ENCODE measurements around the gene SUSD3.

The SUSD3 gene

DNA sequence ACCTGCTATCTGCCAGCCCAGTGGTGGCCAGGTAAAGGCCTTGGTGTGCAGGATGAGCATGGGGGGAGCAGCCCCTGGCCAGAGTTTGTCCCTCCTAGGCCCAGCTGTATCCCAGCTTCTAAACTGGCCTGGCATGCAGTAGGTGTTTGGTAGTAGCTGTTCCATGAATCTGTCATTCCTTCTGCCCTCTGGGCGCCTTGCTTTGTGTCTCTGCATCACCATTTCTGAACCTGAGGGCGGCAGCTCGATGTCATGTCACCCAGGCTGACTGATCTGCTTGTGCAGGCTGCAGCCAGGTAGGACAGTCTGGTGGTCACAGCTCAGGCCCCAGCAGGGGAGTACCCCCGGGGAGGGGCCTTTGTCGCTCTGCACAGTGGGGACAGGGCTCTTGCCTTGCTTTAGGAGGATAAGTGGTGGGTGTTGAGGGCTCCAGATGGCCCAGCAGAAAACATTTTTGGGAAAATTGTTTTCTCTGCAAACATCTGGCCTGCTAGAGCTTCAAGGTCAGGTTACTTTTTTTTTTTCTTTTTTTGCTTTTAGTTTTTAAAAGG, 4.6 kb upstream of the SUSD3 start:
- no peak for DNase-seq

DNA sequence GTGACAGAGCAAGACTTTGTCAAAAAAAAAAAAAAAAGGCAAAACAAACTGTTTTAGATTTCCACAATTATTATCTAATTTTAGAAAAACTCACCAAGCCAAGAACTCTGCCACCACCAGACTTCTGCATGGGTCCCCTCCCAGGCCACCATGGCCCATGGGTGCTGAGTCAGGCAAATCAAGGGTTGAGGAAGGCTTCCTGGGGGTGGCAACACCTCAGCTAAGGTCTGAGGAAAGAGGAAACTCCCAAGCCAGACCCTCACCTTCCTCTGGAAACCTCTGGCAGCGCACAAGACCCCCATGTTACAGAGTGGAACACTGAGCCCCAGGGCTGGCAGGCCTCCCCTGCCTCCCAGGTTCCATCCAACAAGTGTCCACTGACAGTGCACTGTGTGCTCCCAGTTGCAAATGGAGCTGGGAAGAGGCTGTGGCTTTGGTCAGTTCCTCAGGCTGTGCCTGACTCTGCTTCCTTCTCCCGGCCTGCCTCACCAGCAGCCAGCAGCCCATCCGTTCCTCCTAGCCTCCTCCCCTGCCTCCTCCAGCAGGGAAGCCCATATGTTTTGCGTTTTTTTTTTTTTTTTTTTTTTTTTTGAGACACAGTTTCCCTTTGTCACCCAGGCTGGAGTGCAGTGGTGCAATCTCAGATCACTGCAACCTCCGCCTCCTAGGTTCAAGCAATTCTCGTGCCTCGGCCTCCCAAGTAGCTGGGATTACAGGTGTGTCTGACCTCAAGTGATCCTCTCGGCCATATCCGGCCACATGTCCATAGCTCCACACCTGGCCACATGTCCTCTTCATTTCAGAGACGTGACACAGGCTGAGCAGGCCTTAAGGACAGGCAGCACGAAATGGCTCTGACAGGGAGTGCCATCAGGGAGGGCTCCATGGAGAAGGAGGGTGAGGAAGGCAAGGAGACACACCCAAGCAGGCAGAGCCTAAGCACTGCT, 3.5 kb upstream of the SUSD3 start:
- no peak for DNase-seq

DNA sequence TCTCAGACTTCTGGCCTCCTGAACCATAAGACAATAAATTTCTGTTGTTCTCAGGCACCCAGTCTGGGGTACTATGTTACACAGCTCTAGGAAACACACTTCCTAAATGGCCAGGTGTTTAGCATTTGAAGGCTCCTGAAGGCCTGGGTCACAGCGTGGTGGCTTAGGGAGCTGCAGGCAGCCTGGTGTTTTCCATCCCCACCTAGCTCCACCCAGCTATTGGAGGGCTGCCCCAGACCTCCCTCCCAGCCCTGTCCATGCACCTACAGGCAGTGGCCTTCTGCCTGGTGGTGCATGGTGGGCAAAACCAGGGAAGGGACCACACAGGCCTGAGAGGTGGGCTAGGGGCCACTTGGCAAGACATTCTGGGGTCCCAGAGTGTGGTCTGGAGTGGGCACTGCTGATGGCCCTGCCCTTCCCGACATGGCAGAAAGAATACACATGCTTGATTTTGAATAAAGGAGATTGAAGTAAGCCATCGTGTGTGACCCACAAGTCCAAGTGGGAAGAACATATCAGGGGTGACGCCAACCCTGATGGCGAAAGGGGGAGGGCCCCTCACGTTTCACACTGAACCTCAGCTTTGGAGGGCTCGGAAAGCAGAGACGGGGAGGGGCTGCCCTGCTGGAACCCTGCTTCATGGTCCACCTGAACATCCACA, 1.3 kb upstream of the SUSD3 start:
- no peak for DNase-seq

DNA sequence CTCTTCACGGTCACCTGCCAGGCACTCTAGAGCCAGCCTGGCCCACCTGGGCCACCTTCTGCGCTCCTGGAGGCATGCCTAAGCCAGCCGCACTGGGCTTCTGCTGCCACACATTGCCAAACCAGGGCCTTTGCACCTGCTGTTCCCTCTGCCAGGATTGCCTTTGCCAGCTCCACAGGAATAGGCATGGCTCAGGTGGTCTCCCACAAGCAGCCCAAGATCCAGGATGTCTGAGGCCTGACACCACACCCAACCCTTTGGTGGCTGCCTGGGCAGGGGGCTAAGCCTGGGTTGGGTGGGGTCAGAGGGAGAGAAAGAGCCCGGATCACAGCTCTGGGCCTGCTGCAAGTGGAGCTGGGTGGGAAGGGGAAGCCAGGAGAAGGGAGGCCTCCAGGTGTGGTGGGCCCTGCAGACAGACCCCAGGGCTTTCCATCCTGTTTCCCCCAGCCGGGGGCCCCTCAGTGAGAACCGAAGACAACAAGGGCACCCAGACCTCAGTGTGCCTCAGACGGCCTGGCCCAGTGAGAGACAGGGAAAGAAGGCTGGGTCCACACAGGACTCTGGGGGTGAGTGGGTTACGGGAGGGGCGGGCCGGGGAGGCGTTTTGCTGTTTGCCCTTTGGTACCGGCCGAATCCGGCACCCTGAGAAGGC, 672 bp upstream of the SUSD3 start:
- DNase-seq, result no peak

DNA sequence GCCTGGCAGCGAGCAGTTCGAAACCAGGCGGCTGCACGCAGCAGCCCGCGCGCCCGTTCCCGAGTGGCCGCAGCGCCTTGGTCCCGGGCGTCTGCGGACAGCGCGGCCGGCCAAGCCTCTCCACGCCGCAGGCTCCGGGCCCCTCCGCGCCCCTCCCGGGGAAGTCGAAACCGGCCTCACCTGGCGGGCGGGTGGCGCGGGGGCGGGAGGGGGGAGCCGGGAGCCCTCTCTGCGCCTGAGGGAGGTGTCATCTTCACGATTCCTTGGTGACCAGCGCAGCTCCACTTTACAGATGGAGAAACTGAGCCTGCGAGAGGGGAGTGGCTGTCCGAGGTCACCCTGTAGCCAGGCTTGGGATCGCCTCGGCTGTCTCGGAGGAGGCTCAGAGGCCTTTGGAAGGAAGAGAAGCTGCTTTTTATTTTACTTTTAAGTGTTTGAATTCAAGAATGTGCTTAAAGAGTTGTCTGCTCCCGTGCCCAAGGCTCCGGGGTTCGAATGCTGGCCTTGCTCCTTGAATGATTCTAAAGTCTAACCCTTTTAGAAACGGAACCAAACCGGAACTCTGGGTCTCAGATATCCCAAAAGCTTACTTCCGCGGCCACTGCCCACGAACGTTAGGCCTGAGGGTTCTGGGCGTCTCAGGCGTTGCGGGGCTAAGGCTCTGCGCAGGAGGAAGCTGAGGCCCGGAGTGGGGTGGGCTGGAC, 662 bp downstream of the SUSD3 start:
- DNase-seq, result no peak

DNA sequence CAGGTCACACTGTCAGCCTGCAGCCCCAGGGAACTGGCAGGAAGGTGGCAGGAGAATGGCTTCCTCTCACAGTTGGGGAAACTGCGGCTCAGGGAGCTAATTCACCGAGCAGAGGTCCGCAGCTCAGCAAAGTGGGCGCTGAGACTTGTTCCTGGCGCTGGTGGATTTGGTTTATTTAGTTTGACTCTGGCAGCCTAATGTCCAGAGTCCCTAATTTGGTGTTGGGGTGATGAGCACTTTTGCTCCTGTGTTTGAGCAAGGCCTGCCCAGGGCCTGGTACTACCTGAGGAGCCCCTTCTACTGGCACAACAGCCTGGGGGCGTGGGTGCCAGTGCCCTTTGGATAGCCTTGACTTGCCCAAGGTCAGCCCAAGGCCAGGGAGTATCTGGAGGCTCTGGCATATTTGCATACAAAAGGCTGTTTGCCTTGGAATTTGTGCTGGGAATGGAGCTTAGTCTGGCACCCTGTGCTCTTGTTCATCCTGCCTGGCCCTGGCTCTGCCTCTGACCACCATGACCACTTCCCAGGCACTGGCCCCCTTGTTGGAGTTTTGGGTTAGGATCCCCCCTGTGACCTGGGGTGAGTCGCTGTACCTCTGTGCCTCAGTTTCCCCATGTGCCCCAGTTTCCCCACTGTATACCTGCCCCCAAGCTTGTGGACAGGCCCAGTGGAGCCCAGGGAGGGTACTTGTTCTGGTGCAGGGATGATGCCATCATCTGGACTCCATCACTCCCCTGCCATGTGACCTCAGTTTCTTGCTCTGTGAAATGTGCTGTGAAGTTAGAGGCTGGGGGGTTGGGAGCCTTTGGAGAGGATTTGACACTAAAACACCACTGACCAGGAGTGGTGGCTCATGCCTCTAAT, 1.4 kb downstream of the SUSD3 start:
- no peak for DNase-seq

DNA sequence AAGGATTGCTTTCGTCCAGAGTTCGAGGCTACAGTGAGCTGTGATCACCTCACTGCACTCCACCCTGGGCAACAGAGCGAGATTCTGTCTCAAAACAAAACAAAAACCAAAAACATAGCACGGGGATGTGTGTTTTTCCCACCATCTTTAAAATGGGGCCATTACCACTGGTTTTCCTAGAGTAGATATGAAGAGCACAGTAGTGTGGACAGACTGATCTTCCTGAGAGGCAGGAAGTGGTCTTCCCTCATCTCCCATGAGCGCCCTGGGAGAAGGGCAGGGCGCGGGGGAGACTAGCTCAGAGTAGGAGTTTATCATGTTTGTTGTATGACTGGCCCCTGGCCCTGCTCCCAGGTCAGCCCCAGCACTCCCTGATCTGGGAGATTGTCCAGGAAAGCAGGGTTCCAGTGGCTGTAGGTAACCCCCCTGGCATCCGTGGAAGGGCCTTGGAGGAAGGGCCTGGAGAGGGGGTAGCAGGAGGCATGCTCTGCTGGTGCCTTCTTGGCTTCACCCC, 2.3 kb downstream of the SUSD3 start:
- no peak for DNase-seq

DNA sequence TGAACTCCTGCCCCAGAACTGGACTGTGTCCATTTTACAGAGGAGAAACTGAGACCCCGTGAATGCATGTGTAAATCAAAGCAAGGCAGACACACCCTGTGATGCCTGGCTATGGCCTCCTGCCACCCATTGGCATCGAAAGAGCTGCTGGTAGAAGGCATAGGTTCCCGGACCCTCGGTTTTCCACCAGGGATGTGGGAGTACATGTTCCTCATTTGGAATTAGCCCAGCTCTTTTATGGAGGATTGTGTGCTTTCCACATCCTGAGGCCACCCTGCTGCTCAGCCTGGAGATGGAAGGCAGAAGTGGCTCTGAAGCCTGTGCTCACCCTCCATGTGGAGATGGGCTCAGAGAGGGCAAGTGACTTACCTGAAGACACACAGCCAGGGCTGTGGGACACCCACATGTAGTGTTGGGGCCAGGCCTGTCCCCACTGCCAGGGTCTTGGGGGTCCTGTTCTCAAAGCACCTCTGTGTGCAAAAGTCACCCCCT, 2.8 kb downstream of the SUSD3 start:
- no peak for DNase-seq

DNA sequence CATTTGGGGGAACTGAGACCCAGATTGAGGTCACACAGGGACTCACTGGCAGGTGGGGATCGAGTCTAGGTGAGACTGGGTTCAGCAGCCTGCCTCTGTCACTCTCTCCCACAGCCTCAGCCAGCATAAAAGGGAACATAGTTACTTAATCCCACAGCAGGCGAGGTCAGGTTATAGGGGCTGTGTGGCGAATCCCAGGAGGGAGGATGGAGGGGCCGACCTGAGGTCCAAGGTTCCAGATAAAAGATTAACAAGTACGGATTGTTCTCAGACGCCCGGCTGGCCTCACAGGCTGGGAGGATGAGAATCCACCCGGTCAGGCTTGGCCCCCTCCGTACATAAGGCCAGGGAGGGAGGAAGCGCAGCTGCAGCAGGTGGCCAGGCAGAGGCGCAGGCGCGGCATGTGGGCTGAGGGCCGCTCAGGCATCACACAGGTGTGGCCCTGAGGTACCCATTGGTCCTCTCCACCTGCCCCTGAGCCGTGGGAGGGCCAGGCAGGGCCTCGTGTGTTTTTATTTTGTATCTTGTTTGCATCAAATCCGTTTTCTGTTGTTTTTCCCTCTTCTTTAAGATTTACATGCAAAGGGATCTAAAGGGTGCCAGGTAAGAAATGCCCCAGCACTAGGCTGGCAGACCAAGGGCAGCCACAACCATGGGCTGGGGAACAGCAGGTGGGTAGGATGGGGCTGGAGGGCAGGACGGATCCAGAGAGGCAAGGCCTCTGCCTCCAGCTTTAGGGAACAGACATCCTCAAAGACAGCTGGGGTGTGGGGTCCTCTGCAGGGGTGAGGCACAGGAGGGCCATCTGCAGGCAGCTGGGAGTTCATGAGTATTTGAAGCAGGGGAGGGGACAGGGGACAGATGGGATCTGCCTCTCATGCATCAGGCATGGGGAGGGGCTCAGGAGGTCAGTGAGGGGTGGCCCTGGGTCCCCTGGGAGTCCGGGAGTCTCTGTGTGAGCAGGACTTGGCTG, 3.6 kb downstream of the SUSD3 start:
- no peak for DNase-seq

DNA sequence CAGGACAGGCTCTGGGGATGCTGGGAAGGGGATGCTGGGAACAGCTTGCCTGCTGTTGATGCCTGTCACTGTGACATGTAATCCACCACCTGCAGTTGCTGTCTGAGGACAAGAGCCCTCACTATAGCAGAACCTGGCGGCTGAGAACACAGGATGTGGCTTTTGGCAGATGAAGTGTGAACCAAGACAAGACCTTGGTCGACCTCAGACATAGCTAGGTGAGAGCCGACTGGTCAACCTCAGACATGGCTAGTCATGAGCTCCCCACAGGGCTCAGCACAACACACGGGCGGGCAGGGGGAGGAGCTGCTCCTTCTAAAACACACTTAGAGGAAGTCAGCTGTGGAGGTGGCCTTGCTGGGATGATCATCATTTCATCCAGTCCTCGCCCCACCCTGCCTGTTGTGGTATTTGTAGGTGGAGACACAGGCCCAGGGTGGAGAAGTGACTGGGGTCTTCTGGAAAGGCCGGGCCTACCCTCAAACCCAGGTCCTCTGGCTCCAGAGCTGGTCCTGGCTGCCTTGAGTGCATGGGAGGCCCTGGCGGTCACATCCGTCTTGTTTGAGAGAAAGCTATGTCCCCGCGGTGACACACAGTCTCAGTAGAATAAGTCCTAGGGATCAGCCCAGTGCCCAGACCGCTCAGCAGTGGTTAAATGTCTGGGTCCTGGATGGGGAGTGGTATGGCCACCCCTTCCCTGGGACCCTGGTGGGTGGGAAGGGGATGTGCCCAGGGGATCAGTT, 6.1 kb downstream of the SUSD3 start:
- DNase-seq, result no peak

DNA sequence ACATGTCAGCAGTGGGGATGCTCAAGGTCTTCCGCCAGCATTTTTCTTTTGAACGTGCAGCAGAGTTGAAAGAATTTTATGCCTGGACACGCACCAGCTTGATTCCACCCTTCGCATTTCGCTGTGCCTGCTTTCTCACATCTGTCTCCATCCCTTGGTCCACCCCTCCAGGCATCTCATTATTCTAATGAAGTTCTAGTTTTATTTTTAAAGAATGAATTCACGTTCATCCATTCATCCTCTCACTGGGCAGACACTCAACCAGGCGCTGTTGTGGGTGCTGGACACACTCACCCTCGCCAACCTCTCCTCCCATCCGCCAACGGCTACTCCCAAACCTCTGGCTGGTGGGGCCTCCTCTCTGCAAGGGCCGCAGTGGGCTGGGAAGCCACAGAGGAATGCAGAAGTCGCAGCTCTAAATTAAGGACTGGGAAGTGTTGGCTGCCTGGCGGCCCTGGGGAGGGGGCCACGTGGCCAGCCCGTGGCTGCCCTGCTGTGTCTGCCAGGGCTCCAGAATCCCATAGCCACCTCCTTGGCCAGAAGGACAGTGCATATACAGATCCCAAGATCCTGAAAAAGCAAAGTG, 6.7 kb downstream of the SUSD3 start:
- DNase-seq, result no peak

DNA sequence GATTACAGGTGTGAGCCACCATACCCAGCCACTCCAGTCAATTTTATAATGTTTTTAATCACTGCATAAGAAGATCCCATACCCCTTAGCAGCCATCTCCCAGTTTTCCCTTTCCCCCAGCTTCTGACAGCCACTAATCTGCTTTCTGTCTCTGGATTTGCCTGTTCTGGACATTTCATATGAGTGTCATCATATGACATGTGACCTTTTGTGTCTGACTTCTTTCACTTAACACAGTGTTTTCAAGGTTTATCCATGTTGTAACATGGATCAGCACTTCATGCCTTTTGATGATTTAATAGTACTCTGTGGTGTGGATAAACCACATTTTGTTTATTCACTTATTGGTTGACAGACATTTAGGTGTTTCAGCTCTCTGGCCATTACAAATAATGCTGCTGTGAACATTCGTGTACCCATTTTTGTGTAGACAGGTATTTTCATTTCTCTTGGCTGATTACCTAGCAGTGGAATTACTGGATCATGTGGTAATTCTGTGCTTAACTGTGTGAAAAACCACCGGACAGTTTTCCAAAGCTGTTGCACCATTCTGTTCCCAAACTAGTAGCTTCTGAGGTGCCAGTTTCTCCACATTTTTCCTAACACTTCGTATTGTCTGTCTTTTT, 8.6 kb downstream of the SUSD3 start:
- DNase-seq, result no peak

DNA sequence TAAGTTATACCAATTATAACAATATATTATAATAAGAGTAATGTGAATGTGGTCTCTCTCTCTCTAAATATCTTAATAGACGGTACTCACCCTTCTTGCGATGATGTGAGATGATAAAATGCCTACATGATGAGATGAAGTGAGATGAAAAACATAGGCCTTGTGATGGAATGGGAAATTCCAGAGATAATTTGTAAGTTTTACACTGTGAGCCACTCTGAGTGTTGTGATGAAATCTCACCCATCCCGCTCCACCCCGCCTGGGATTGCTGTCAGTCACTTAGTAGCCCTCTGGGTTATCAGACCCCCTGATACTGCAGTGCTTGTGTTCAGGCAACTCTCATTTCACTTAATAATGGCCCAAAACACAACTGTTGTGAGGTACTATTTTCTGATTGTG, 10.5 kb downstream of the SUSD3 start:
- DNase-seq, result no peak

DNA sequence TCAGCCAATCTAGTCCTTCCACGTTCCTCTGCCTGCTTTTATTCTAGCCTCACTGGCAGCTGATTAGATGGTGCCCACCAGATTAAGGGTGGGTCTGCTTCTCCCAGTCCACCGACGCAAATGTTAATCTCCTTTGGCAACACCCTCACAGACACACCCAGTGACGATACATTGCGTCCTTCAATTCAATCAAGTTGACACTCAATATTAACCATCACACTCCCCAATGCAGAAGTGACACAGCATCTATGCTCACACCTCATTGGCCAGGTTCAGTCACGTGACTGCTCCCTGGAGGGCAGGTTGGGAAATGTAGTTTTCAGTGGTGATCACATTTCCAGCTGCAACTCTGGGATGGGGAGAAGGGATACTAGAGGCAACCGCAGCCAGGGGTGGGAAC, 13.0 kb downstream of the SUSD3 start:
- no peak for DNase-seq

DNA sequence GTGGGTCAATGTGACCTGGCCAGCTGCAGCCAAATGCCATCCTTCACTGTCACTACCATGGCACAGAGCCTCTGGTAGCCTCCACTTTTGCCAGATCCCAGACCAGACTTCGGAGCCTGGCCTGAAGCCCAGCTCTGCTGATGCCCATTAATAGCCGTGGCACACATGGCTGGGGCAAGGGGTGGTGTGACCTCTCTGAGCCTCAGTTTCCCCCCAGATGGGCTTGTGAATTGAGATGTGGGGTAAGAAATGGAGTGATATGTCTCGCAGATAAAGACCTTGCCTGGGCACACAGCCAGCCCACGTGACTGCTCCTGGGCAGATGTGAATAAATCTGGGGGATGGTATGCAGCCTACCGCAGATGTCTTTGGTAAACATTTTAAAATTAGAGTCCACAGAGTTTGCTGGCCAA, 13.9 kb downstream of the SUSD3 start:
- DNase-seq, result no peak

DNA sequence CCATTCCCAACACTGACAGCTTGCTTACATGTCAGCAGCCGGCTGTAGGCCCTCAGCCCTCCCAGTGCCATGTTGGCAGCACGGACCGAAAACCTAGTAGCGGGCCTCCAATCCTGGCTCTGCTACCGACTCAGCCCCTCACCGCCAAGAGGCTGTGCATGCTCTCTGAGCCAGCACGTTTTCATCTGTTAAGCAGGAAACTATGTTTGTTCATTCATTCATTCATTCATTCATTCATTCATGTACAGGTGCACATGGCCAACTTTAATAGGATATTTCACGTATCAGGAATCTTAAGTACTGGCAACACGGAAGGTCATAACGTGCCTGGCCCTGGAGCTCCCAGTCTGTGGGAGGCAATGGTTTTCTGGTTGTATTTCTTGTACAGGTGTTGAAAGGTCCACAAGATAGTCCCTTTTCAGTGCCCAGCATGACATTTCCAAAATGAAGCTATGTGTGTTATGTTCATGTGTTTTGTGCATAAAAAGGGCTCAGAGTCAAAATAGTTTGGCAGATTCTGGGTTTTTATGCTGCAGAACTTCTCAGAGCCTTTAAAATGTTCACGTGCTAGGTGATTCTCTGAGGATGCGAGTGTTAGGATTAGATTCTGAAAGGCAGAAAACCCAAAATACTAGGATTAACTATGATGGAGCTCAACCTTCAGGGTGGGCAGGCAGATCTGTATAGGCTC, 17.7 kb downstream of the SUSD3 start:
- no peak for DNase-seq

DNA sequence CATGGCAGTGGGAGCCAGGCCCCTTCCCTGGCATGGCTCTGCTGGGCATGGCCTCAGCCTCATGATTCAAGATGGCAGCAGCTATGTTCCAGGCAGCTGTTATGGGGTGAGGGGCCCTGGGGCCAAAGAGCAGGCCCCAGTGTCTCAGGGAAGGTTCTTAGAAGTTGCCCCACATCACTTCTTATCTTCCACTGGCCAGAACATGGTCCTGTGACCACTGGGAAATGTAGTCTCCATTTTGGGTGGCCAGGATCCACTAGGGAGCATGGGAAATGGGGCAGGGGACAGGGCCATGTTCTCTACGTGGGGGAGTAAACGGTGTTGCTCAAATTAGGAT, 18.3 kb downstream of the SUSD3 start:
- no peak for DNase-seq

DNA sequence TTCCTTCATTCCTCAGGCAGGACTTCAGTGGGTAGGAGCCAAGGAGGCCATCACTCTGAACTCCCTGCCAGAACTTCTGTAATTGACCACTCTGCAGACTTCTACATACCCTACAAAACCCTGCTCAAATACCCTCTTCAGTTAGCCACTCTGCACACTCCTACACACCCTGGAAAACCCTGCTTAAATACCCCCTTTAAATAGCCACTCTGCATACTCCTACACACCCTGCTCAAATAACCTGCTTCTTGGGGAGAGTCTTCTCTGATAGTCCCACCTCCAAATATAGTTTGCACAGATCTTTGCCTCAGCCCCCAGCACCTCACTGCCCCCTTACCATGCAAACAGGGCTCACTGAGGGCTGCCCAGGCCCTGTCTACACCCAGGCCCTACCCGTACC, 18.9 kb downstream of the SUSD3 start:
- DNase-seq, result no peak
